ENCODE measurements around the gene NPAS3. TPM values are rescaled to one million over a fixed set of nuclear protein-coding genes. Genes with fewer than 3 reads are reported as not detected.

NPAS3 gene
- total RNA-seq, 1 donor from 2014 or later, result not detected

DNA sequence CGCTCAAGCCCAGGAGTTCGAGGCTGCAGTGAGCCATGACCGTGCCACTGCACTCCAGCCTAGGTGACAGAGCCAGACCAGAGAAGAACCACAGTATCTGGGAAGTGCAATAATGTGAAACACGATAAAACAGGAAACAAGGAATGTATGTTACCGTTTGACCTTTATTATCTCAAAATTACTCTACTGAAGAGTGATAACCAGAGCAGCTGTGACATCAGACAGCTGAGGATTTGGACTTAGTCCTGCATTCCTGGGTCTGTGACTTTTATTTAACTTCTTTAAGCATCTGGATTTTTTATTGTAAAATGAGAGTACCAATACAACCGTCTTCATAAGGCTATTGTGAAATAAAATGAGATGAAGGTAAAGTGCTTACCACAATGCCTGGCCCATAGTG lies 806.5 kb downstream of the NPAS3 start:
- H3K27me3 Mint-ChIP-seq (ENCODE audit: insufficient read depth, low read depth), result no peaks in the 10 kb centered on the region
- H3F3A ChIP-seq (ENCODE audit: low read depth), result no peaks in the 10 kb centered on the region
- H2AFZ ChIP-seq (replicated peaks), result no peak overlapping the region
- no peak for DNase-seq (ENCODE audit: low spot score)
- no peaks in the 10 kb centered on the region for H3K27me3 ChIP-seq
- H3K36me3 ChIP-seq, result no peaks in the 10 kb centered on the region
- no peaks in the 10 kb centered on the region for H3K4me1 Mint-ChIP-seq
- H3K79me2 ChIP-seq (ENCODE audit: low read depth), result no peaks in the 10 kb centered on the region
- no peak overlapping the region for H3K27ac ChIP-seq
- peaks cover 12% of the 10 kb centered on the region for H3K36me3 Mint-ChIP-seq
- no peak overlapping the region for H3K27ac Mint-ChIP-seq
- no peaks in the 10 kb centered on the region for H4K20me1 ChIP-seq (ENCODE audit: low read depth)
- TF ChIP-seq EZH2phosphoT487 (IDR thresholded peaks at IDR 0.05) (no peak), EZH2 (IDR thresholded peaks at IDR 0.05) (no peak)
- TF ChIP-seq, protein P1, sequence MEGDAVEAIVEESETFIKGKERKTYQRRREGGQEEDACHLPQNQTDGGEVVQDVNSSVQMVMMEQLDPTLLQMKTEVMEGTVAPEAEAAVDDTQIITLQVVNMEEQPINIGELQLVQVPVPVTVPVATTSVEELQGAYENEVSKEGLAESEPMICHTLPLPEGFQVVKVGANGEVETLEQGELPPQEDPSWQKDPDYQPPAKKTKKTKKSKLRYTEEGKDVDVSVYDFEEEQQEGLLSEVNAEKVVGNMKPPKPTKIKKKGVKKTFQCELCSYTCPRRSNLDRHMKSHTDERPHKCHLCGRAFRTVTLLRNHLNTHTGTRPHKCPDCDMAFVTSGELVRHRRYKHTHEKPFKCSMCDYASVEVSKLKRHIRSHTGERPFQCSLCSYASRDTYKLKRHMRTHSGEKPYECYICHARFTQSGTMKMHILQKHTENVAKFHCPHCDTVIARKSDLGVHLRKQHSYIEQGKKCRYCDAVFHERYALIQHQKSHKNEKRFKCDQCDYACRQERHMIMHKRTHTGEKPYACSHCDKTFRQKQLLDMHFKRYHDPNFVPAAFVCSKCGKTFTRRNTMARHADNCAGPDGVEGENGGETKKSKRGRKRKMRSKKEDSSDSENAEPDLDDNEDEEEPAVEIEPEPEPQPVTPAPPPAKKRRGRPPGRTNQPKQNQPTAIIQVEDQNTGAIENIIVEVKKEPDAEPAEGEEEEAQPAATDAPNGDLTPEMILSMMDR (IDR thresholded peaks at IDR 0.05), result no peak
- no peak overlapping the region for H3K4me3 Mint-ChIP-seq
- peaks cover 4% of the 10 kb centered on the region for H3K9me3 ChIP-seq (ENCODE audit: low read depth)
- no peaks in the 10 kb centered on the region for H3K4me1 ChIP-seq
- peaks cover 16% of the 10 kb centered on the region for H3K9me3 Mint-ChIP-seq
- no peak overlapping the region for H3K4me2 ChIP-seq
- H3K9ac ChIP-seq, result no peak overlapping the region
- no peak overlapping the region for H3K4me3 ChIP-seq

DNA sequence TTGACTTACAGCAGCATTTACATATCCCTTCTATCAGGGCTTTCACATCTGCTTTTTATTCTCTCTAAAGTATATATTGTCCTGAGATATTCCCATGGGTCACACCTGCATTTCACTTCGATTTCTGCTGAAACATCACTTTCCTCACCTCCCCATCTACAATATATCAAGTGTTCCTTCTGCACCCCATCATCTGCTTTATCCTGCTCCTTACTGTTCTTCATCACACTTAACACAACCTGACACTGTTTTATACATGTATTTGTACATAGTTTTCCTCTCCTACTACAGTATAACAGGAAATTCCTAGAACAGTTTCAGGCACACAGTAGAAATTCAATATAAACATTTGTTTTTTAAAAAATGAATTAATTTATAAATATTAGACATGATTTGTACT lies 809.1 kb downstream of the NPAS3 start:
- TF ChIP-seq, protein P1 (IDR thresholded peaks at IDR 0.05), result no peak
- TF ChIP-seq EZH2phosphoT487 (IDR thresholded peaks at IDR 0.05) (no peak), EZH2 (IDR thresholded peaks at IDR 0.05) (no peak)
- Histone ChIP-seq H3K9me3 (ENCODE audit: low read depth) (peaks cover 4% of the 10 kb centered on the region), H3K9ac (no peak overlapping the region), H3F3A (ENCODE audit: low read depth) (no peaks in the 10 kb centered on the region), H3K4me2 (no peak overlapping the region), H4K20me1 (ENCODE audit: low read depth) (no peaks in the 10 kb centered on the region), H3K27ac (no peak overlapping the region), H3K79me2 (ENCODE audit: low read depth) (no peaks in the 10 kb centered on the region), H3K4me3 (no peak overlapping the region), H3K27me3 (no peaks in the 10 kb centered on the region), H3K4me1 (no peaks in the 10 kb centered on the region), H2AFZ (replicated peaks) (no peak overlapping the region), H3K36me3 (no peaks in the 10 kb centered on the region)
- Mint-ChIP-seq H3K9me3 (peaks cover 12% of the 10 kb centered on the region), H3K27me3 (ENCODE audit: insufficient read depth, low read depth) (no peaks in the 10 kb centered on the region), H3K4me3 (no peak overlapping the region), H3K4me1 (no peaks in the 10 kb centered on the region), H3K36me3 (peaks cover 9% of the 10 kb centered on the region), H3K27ac (no peak overlapping the region)
- no peak for DNase-seq (ENCODE audit: low spot score)

DNA sequence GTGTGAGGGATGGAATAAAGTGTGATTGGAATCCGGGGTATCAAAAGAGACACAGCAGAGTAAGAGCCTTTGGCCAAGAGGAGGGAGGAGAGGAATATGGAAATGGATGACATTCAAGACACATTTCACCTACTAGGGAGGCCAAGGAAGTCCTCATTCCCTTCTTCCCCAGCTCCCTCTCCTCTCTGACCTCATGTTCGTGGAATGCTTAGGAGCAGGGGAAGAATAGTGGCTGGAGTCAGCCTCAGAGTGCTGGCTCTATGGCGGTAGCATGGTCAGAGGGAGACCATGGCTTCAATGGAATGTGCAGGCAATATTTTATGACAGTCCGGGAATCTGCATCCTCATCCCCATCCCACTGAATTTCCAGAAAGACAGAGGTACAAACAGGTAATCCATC lies 815.6 kb downstream of the NPAS3 start:
- H3K4me3 Mint-ChIP-seq, result no peak overlapping the region
- peaks cover 9% of the 10 kb centered on the region for H3K4me1 Mint-ChIP-seq
- Histone ChIP-seq H3K4me2 (no peak overlapping the region), H3K79me2 (ENCODE audit: low read depth) (no peaks in the 10 kb centered on the region), H3K27ac (no peak overlapping the region), H3K4me3 (no peak overlapping the region), H3K27me3 (no peaks in the 10 kb centered on the region), H3K36me3 (no peaks in the 10 kb centered on the region), H4K20me1 (ENCODE audit: low read depth) (no peaks in the 10 kb centered on the region), H3K9ac (no peak overlapping the region), H3K9me3 (ENCODE audit: low read depth) (no peaks in the 10 kb centered on the region), H3F3A (ENCODE audit: low read depth) (no peaks in the 10 kb centered on the region), H2AFZ (replicated peaks) (no peak overlapping the region), H3K4me1 (peaks cover 8% of the 10 kb centered on the region)
- H3K9me3 Mint-ChIP-seq, result peaks cover 6% of the 10 kb centered on the region
- peak overlapping the region; percentile 4 for H3K27ac Mint-ChIP-seq
- H3K27me3 Mint-ChIP-seq (ENCODE audit: insufficient read depth, low read depth), result no peaks in the 10 kb centered on the region
- TF ChIP-seq EZH2phosphoT487 (IDR thresholded peaks at IDR 0.05), result no peak
- TF ChIP-seq, protein P1 (IDR thresholded peaks at IDR 0.05), result no peak
- TF ChIP-seq EZH2 (IDR thresholded peaks at IDR 0.05), result no peak
- DNase-seq (ENCODE audit: low spot score), result no peak
- peaks cover 3% of the 10 kb centered on the region for H3K36me3 Mint-ChIP-seq
